NCI-H748 (cell line): ENCODE results near the gene TAF15.

Source experiments
- DNase-seq: peaks from one replicate; lab custom pipeline; 2025; ENCODE audit not compliant: unreplicated experiment; lab: John Stamatoyannopoulos, UW

The TAF15 gene

DNA sequence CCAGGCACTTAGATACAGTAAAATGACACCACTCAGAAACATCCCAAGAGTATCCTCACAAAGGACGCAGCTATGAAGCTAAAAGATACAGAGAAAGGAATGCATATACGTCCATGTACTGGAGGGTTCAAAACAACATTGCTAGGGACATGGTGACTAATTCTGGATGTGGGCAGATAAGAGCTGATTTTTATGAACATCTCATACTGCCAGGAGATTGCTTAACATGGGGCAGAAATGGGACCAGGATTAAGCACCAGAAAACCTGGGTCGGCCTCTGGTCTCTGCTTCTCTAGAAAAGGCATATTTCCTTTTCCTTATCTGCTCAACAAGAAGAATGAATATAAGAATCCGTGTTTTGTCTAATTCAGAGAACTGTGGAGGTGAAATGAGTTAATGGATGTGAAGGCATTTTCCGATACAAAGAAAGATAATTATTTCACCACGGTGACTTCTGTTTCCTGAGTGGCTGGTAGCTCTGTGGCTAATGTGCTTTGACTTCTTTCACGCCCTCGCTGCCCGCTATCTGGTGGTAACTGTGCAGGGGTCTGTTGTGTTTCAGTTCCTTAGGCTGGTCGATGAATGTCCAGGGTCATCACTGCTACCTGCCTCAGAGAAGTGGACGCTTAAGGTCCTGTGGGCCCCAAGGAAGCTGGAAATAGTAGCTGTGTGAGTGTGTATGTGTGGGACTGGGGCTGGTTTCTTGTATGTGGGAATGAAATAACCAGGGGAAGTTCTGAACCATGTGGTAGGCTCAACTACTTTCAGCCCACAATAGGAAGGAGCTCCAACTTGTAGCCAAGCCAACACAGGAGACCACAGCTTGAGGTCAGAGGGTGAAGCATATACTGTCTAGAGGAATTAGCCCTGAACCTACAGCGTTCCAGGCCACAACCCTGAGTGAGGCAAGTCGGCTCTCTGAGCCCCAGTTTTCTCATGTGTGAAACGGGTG lies 86.6 kb downstream of the TAF15 start:
- DNase-seq, result no peak
